ENCODE measurements around the gene SUN5. TPM values are rescaled to one million over a fixed set of nuclear protein-coding genes. Genes with fewer than 3 reads are reported as not detected.

Gene SUN5
- total RNA-seq, 2 experiments from 2014 or later: not detected

GRCh38 chr20:33024243-33024560, 20.0 kb upstream of the SUN5 start:
- DNase-seq: no peak
- Mint-ChIP-seq H3K27ac (no peak overlapping the region), H3K4me3 (no peak overlapping the region), H3K27me3 (no peaks in the 10 kb centered on the region), H3K36me3 (ENCODE audit: low read depth) (no peaks in the 10 kb centered on the region), H3K4me1 (ENCODE audit: low read depth) (no peaks in the 10 kb centered on the region), H3K9me3 (no peaks in the 10 kb centered on the region)
- ChIA-PET CTCF (interaction anchor here (1.2 kb wide), 1 partner anchor 78 kb away, joined by 4 read pairs; no protein-coding TSS in a partner anchor), POLR2A (no interaction called here)
- no peak for ATAC-seq
- intact Hi-C loops (cut with micrococcal nuclease): no loop called here
- TF ChIP-seq CTCF (IDR thresholded peaks at IDR 0.05): no peak

GRCh38 chr20:33023439-33024242, 19.4 kb upstream of the SUN5 start:
- ChIA-PET CTCF (interaction anchor here (1.2 kb wide), 1 partner anchor 78 kb away, joined by 4 read pairs; no protein-coding TSS in a partner anchor), POLR2A (interaction anchor here (0.7 kb wide), 1 partner anchor 31 kb away, joined by 3 read pairs; no protein-coding TSS in a partner anchor)
- ATAC-seq (no peak), DNase-seq (no peak)
- Mint-ChIP-seq H3K9me3 (no peaks in the 10 kb centered on the region), H3K27ac (no peak overlapping the region), H3K4me3 (no peak overlapping the region), H3K4me1 (ENCODE audit: low read depth) (no peaks in the 10 kb centered on the region), H3K36me3 (ENCODE audit: low read depth) (no peaks in the 10 kb centered on the region), H3K27me3 (no peaks in the 10 kb centered on the region)
- no peak for TF ChIP-seq CTCF (IDR thresholded peaks at IDR 0.05)
- intact Hi-C loops (cut with micrococcal nuclease): no loop called here

GRCh38 chr20:33022694-33023438, 18.6 kb upstream of the SUN5 start:
- POLR2A ChIA-PET: interaction anchor here (1.2 kb wide), 1 partner anchor 10 kb away, joined by 3 read pairs; no protein-coding TSS in a partner anchor
- no peak for TF ChIP-seq CTCF (IDR thresholded peaks at IDR 0.05)
- H3K4me1 Mint-ChIP-seq (ENCODE audit: low read depth): no peaks in the 10 kb centered on the region
- H3K36me3 Mint-ChIP-seq (ENCODE audit: low read depth): no peaks in the 10 kb centered on the region
- DNase-seq (no peak), ATAC-seq (no peak)
- CTCF ChIA-PET: interaction anchor here (1.2 kb wide), 1 partner anchor 77 kb away, joined by 4 read pairs; no protein-coding TSS in a partner anchor
- intact Hi-C loops (cut with micrococcal nuclease): no loop called here
- H3K9me3 Mint-ChIP-seq: no peaks in the 10 kb centered on the region
- no peak overlapping the region for H3K27ac Mint-ChIP-seq
- no peaks in the 10 kb centered on the region for H3K27me3 Mint-ChIP-seq
- no peak overlapping the region for H3K4me3 Mint-ChIP-seq

DNA sequence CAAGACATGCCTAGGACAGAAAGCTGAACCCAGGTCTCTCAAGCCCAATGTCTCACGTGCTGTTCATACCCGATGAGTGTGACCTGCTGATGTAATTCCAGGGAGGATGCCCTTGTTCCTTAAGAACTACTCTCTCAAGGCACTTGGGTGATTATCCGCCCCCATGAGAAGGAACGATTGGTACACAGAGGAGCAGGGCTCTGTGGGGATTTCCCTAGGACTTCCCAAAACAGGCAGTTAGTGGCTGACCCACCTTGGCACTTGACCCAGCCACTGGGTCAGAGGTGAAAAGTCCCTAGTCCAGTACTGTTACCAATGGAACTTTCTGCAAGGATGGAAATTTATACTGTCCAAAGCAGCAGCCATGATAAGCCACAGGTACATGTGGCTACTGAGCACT, 18.1 kb upstream of the SUN5 start:
- Mint-ChIP-seq H3K4me3 (no peak overlapping the region), H3K36me3 (ENCODE audit: low read depth) (no peaks in the 10 kb centered on the region), H3K9me3 (no peaks in the 10 kb centered on the region), H3K27ac (no peak overlapping the region), H3K4me1 (ENCODE audit: low read depth) (no peaks in the 10 kb centered on the region), H3K27me3 (no peaks in the 10 kb centered on the region)
- ChIA-PET POLR2A (interaction anchor here (1.2 kb wide), 1 partner anchor 11 kb away, joined by 3 read pairs; no protein-coding TSS in a partner anchor), CTCF (no interaction called here)
- ATAC-seq: no peak
- no peak for TF ChIP-seq CTCF (IDR thresholded peaks at IDR 0.05)
- no peak for DNase-seq
- intact Hi-C loops (cut with micrococcal nuclease): no loop called here

- TF ChIP-seq CTCF (IDR thresholded peaks at IDR 0.05): no peak
- intact Hi-C loops (cut with micrococcal nuclease): no loop called here
- DNase-seq: no peak
- no peaks in the 10 kb centered on the region for H3K9me3 Mint-ChIP-seq
- no peaks in the 10 kb centered on the region for H3K4me1 Mint-ChIP-seq (ENCODE audit: low read depth)
- no peaks in the 10 kb centered on the region for H3K36me3 Mint-ChIP-seq (ENCODE audit: low read depth)
- H3K4me3 Mint-ChIP-seq: no peak overlapping the region
- ChIA-PET POLR2A (interaction anchor here (1.2 kb wide), 1 partner anchor 11 kb away, joined by 3 read pairs; no protein-coding TSS in a partner anchor), CTCF (no interaction called here)
- no peaks in the 10 kb centered on the region for H3K27me3 Mint-ChIP-seq
- H3K27ac Mint-ChIP-seq: no peak overlapping the region
- no peak for ATAC-seq
These were observed 17.6 kb upstream of the SUN5 start for GRCh38 chr20:33021879-33022278.

All from activated CD8-positive, alpha-beta T cell treated with anti-CD3 and anti-CD28 coated beads for 36 hours (primary cell).